B cell (primary cell): ENCODE results near the gene PAFAH1B2.

ENCODE experiments used
- EZH2 ChIP-seq: IDR thresholded peaks from 2 replicates; pipeline ENCODE4 v1.6.1; 2012; ENCODE audit warnings: borderline replicate concordance, low read depth, mild to moderate bottlenecking, moderate library complexity, low read length; ENCODE audit not compliant: insufficient read depth, poor library complexity, severe bottlenecking
- TF ChIP-seq, protein P1 (sequence below): fragments of 200-600 bp; IDR thresholded peaks from one replicate; pipeline ENCODE4 v1.8.0; 2022; ENCODE audit warnings: antibody characterized with exemption, mild to moderate bottlenecking

- TF ChIP-seq, protein P1, sequence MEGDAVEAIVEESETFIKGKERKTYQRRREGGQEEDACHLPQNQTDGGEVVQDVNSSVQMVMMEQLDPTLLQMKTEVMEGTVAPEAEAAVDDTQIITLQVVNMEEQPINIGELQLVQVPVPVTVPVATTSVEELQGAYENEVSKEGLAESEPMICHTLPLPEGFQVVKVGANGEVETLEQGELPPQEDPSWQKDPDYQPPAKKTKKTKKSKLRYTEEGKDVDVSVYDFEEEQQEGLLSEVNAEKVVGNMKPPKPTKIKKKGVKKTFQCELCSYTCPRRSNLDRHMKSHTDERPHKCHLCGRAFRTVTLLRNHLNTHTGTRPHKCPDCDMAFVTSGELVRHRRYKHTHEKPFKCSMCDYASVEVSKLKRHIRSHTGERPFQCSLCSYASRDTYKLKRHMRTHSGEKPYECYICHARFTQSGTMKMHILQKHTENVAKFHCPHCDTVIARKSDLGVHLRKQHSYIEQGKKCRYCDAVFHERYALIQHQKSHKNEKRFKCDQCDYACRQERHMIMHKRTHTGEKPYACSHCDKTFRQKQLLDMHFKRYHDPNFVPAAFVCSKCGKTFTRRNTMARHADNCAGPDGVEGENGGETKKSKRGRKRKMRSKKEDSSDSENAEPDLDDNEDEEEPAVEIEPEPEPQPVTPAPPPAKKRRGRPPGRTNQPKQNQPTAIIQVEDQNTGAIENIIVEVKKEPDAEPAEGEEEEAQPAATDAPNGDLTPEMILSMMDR: no peak
- no peak for TF ChIP-seq EZH2
These were observed 53.7 kb downstream of the PAFAH1B2 start for GRCh38 chr11:117197516-117198456.
